Renal cortex interstitium (tissue), 11 donors: Measurements from ENCODE around the gene NCAM2. TPM values are rescaled to one million over a fixed set of nuclear protein-coding genes. Genes with fewer than 3 reads are reported as not detected.
"Not testable (repeated sequence)": the region's sequence is repeated elsewhere in the genome, so short reads cannot be mapped to it uniquely, and the experiment has no call there.

ENCODE experiments used
- DNase-seq, 11 donors: peaks; one replicate each; pipeline ENCODE4 v3.0.0-alpha.2; 2013; ENCODE audit warnings: low read depth in 9 of 11, low spot score in 4 of 11; ENCODE audit errors: extremely low read depth in 1 of 11
- polyA plus RNA-seq, 3 donors: library from polyadenylated mRNA; unstranded; fragments of 120-200 nt; gene quantifications; one replicate each; pipeline ENCODE4 v1.2.1, GENCODE V29; 2013; ENCODE audit not compliant: insufficient read length in 3 of 3

The NCAM2 gene
- polyA plus RNA-seq, 3 donors = 6.4 to 8.9 (median 7.0) TPM

- DNase-seq = no peak
Observed at GRCh38 chr21:21076491-21076890, 78.3 kb downstream of the NCAM2 start.

DNA sequence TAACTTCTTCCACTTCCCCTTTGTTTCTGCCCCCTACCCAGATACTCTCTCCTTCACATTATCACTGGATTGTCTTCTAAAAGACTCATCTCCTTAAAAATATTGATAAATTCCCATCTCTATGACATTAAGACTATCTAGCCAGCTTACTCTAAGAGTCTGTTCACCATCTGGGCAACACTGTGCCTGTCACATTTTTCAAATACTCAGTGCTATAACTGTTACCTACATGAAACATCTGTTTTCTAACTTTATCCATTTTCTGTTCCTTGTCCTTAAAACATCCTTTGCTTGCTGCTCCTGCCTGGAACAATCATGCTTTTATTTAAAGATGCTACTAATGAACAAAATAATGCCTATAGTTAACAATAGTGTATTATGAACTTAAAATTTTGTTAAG lies 81.4 kb downstream of the NCAM2 start:
- DNase-seq = no peak

DNA sequence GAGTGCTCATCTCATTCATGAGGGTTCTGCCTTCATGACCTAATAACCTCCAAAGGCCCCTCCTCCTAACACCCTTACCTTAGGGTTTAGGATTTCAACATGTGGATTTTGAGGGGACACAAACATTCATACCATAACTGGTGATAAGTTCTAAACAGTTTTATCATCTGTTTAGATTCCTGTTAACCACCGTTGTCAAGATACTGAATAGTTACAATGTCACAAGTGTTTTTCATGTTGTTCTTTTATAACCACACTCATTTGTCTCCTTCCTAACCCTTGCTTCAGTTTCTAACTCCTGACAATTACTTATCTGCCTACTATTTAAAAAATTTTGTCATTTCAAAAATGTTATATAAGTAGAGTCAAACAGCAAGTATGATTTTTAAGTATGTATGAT lies 86.0 kb downstream of the NCAM2 start:
- no peak for DNase-seq

- DNase-seq = no peak
Observed at GRCh38 chr21:21085206-21085605, 87.0 kb downstream of the NCAM2 start.

- no peak for DNase-seq
Observed at GRCh38 chr21:21096956-21097355, 98.7 kb downstream of the NCAM2 start.

DNA sequence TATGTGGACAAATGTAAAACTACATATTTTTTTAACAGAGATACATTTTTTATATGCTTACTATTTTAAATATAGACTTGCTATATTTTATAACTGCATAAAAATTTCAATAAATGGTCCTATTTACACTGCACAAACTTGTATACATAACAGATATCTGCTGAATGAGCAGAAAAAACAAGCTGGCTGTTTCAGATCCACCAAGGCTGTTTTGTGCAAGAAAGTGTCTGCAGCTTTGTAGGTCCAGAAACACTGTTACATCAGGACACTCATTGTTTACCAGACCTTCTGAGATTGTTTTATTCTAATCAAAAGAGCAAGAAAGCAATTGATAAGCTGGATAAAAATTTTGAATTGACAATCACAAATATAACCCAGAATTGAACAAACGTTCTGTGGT lies 99.3 kb downstream of the NCAM2 start:
- DNase-seq = no peak

GRCh38 chr21:21101911-21102310 lies 103.7 kb downstream of the NCAM2 start:
- peak in 2 of 11 donors; percentile 1 to 2 for DNase-seq

GRCh38 chr21:21102896-21103295 lies 104.7 kb downstream of the NCAM2 start:
- DNase-seq = no peak

DNA sequence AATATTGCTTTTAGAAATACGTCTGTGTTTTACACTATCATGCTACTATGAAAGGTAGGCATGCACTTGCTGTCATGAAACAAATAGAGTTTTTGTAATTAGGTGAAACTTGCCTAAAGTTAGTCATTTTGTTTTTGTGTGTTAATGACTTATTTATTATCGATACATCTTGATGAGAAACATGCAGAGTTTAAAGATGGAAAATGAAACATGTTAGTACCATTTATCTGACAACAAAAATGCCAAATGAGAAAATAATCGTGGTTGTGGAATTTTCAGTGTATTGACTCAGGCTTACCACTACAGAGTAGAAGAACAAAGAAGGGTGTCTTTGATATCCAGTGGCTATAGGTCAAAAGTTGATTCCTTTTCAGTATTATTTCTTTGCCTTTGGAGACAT lies 105.5 kb downstream of the NCAM2 start:
- no peak for DNase-seq

- DNase-seq = no peak
Observed at GRCh38 chr21:21109736-21110135, 111.5 kb downstream of the NCAM2 start.

DNA sequence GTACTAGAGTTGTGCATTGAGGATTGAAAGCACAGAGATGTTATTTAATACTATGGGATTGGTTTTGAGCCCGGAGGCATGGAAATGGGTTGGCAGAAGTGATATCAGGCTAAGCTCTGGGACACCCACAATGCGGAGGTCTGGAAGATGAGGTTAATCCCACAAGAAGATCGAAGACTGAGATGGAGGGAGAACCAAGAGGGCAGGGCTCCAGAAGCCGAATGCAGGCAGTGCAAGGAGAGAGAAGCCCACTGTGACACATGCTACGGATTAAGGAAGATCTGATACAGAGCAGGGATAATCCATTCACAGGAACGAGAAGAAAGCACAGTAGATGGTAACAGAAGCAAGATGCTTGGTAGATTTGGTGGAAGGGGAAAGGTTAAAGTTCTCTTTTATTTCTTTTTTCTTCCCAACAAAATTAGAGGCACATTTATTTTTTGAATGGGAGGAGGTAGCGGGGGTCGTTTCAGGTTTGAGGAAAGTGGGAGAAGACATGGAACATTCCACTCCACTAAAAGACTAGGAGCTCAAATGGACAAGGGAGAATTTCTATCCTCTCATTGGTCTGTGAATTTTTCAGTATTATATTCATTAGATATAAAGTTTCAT lies 113.2 kb downstream of the NCAM2 start:
- no peak for DNase-seq

- DNase-seq = no peak
Observed at GRCh38 chr21:21114461-21114860, 116.3 kb downstream of the NCAM2 start.

DNA sequence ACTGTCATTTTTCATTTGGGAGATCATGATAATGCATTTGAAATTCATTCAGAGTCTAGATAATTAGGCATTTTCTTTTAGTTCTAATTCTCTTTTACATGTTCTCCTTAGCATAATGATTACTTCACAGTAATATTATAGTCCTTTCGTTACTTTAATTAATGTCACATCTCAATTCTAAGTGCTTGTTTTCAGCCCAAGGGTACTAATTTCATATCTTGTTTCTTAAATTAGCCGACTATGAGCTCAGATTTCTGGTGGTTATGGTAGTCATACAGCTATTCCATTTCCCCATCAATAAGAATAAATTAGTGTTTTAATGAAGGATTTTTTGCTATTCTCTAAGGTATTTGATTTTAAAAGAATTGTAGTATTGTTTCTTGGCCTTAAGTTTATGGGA lies 120.9 kb downstream of the NCAM2 start:
- DNase-seq = no peak

GRCh38 chr21:21122680-21123079 lies 124.5 kb downstream of the NCAM2 start:
- no peak for DNase-seq

DNA sequence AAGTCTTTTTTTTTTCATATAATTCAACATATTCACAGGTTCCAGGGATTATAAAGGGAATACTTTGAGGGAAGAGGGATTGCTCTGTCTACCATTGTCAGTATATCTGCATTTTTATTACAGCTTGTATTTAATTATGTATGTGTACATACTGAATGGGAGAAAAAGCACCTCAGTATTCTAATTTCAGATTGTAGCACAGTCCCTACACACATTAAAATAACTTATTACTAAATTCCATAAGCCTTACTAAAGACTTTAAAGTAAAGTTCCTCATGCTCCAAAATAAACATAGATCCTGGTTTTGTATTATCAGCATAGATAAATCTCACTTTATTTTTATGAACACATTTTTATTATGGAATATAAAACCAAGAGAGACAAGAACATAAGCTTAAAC lies 134.2 kb downstream of the NCAM2 start:
- DNase-seq = no peak

- no peak for DNase-seq
Observed at GRCh38 chr21:21137986-21138385, 139.8 kb downstream of the NCAM2 start.

DNA sequence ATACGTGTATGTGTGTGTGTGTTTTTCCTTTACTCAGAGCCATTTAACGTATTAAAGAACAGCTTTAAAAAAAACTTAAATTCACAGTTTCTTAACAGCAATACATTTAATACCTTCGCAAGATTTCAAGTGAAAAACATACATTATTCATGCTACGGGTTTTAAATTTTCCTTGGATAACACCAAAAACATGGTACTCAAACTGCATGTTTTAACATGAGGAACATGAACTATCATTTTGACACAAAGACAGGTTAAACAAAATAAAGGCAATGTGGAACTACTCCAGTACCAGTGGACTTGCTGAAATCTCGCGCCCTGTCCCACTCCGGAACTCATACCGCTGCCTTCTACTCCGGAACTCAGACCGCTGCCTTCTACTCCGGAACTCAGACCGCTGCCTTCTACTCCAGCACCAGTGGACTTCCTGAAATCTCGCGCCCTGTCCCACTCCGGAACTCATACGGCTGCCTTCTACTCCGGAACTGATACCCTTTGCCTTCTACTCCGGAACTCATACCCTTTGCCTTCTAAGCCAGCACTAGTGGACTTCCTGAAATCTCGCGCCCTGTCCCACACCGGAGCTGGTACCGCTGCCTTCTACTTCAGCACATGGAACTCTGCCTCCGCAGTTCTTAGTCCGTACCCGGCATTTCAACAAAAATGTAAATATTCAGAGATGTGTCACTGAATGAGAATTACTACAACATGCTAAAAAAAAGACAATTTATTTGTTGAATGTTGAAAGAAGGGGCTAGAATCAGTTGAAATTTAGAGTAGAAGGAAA lies 148.6 kb downstream of the NCAM2 start:
- no peak for DNase-seq

- no peak for DNase-seq
Observed at GRCh38 chr21:21147374-21147745, 149.2 kb downstream of the NCAM2 start.

DNA sequence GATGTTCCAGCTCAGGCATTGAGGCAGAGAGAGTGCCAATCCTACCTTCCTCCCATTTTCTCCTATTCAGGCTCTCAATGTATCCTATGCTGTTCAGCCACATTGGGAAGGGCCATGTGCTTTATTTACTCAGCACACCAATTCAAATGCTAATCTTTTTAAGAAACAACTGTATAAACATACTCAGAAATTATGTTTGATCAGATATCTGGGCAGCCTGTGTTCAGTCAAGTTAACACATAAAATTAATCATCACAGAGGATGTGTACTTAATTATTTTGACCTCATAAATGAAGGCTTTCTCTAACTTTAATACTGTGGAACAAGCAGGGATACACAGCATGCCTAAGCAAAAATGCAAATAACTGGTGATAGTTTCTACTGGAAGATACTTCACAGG lies 149.8 kb downstream of the NCAM2 start:
- no peak for DNase-seq

GRCh38 chr21:21148514-21148913 lies 150.3 kb downstream of the NCAM2 start:
- DNase-seq = no peak

DNA sequence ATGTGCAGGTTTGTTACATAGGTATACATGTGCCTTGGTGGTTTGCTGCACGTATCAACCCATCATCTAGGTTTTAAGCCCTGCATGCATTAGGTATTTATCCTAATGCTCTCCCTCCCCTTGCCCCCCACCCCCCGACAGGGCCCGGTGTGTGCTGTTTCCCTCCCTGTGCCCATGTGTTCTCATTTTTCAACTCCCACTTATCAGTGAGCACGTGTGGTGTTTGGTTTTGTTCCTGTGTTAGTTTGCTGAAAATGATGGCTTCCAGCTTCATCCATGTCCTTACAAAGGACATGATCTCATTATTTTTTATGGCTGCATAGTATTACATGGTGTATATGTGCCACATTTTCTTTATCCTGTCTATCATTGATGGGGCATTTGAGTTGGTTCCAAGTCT lies 151.2 kb downstream of the NCAM2 start:
- not testable (repeated sequence) for DNase-seq
